GM19328 (cell line): ENCODE measurements around the gene ZNF467.

Source experiments
- ATAC-seq: cut with Tn5 transposase; IDR thresholded peaks from one replicate; pipeline ENCODE4 v1.9.1; 2021; ENCODE audit warnings: mild to moderate bottlenecking, moderate library complexity; ENCODE audit not compliant: unreplicated experiment

ZNF467 gene

DNA sequence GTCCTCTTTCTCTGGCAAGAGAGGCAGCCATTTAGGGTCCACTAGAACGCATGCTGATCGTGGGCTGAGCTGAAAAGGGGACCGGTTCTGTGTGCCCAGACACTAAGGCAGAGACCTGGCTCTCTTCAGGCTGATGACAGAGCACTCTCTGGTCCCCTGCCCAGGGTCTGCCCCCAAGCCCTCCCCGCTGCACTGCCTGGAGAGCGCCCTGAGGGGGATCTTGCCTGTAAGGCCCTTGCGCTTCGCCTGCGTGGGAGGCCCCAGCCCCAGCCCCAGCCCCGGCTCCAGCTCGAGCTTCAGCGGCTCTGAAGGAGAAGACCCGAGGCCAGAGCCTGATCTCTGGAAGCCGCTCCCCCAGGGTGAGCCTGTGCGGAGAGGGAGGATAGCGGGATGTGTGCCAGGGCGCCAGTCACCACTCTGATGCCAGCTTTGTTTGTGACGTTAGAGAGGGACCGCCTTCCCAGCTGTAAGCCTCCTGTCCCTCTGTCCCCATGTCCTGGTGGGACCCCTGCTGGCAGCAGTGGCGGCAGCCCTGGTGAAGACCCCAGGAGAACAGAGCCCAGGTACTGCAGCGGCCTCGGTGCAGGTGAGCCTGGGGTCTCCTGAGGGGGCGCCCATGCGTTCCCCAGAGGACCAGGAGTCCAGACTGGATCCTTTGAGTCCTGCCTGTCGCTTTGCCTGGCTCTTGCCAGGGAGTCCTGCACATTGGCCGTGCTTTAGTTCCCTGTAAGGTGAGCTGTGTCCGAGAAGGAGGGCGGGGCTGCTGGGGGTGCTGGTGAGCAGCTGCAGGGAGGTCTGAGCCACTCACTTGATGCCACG, 43.2 kb downstream of the ZNF467 start:
- no peak for ATAC-seq

DNA sequence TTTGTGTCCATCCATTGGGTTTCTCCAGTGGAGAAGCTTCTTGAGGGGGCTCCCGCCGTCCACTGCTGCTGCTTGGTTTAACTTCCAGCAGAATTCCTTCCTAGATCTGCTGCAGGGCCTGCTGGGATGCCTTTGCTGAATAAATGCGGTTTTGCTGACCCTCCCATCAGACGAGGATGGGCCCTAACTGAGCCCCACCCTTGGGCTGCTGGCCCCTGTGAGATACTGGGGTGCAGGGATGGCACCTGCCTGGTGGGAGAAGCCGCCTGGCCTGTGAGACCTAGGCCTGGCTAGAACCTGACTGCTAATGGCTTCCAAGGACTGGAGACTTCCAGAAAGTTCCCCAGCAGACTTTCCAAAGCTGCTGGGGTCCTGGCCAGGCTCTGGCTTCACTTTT, 43.8 kb downstream of the ZNF467 start:
- no peak for ATAC-seq

DNA sequence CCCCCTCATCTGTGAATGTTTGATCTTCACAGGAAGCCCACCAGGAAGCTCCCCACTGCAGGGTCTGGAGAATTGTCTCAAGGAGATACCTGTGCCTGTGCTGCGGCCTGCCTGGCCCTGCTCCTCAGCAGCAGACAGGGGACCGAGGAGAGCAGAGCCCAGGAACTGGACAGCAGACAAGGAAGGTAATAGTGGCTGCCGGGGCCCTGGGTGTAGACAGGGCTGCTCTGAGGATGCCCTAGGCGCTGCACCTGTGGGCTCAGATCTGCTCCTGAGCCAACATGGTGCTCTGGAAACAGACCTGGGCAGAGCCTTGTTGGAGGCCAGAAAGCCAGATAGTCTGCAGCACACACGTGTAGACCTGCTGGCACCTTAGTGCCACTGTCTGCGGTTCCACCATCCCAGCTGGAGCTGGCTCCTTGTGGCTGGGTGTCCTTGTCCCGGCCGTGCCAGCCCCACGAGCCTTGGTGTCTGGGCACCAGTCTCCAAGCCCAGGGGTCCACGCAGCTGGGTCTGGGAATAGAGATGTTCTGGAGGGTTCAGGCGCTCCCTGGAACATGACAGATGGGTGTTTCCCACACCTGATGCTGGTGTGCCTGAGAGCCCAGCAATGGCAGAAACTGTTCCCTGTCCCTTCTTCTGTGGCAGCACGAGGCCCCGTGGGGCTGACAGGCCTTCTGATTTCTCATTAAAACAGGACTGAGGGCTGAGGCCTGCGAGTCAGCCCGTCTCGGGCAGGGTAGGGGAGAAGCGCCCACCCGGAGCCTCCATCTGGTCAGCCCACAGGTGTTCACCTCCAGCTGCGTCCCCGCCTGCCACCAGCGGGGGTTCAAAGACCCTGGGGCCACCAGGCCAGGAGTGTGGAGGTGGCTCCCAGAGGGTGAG, 44.7 kb downstream of the ZNF467 start:
- no peak for ATAC-seq

DNA sequence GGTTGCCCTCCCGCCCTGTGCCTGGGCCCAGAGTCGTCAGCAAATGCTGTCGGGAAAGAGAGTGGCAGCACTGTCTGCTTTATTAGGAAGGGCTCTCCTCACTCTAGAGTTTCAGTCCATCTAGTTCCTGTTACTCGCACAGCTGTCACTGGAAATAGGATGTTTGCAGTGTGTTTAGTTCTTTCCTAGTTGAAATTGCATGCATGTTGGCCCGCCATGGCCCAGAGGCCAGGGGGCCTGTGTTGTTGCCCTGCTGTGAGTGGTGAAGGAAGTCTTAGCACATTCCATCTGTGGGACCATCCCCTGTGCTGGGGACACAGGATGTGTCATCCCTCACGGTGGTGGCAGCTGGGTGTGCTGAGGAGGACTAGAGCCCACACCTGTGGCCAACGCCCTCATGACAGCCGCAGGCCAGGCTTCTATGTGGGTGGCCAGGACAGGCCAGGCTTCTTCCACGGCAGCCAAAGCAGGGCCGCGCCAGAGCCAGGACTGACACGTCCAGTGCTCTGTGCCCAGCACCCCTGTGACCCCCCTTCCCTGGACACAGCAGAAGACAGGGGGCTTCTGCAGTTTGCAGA, 45.4 kb downstream of the ZNF467 start:
- no peak for ATAC-seq

DNA sequence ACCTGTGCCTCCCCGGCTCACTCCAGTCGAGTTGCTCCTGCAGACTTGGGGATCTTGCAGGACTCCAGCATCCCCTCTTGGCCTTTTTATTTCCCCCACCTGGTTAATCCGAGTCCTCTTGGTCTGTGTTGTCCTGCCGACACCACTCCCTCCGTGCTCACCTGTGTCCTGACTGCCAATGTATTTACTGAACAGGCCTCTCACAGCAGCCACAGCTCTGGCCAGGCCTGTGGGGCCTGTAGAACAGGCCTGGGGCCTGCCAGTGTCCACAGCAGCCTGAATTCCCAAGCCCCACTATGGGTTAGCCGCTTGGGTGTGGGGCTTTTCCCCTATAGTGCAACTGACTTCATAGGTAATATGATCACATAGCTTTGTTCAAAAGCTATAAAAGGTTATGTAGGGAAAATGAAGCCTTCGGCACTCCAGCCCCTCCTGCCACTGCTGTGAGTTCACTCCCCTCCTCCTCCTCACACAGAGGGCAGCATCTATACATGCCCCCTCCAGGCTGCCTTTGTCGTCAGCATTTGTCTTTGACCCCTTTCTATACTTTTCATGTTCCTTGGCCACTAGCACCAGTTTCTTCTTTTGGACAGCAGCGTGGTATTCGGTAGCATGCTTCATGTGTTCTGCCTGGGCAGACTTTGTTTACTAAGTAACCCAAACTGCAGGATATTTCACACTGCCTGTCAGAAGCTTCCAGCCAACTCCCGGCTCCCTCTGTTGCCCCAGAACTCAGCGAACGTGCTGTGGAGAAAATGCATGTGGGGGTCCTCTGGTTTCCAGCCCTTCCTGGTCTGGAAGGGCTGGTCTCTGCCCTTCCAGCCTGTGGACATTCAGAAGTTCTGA, 46.1 kb downstream of the ZNF467 start:
- no peak for ATAC-seq

DNA sequence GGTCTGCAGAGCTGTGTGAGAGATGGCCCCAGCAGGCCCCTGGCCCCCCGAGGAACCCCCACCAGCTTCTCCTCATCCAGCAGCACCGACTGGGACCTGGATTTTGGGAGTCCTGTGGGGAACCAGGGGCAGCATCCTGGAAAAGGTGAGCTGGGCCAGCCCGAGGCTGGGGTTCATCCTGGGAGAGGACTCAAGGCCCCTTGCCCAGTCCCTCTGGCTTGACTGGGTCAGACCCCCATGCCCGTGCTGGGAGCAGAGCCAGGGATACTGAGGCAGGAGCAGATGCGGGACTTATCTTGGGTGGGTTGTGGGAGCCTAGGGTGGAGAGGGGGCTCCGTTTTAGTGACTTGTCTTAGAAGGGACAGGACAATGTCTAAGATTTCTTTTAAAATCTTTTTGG, 47.5 kb downstream of the ZNF467 start:
- ATAC-seq = no peak

DNA sequence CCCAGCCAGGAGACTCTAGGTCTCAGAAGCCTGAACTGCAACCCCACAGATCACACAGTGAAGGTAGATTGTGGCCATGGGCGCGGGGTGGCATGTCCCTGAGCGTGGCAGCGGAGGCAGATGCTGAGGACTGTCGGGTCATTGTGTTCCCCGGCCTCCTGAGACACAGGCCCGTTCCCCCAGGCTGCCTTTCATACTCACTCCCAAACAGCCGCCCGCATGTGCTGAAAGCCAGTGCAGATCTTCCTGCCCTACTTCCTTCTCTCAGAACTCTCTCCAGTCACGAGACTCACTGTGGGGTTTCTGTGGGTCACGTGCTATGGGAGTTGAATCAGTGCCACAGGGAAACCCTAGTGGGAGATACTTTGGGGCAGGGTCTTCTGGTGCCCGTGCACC, 48.0 kb downstream of the ZNF467 start:
- ATAC-seq = no peak

DNA sequence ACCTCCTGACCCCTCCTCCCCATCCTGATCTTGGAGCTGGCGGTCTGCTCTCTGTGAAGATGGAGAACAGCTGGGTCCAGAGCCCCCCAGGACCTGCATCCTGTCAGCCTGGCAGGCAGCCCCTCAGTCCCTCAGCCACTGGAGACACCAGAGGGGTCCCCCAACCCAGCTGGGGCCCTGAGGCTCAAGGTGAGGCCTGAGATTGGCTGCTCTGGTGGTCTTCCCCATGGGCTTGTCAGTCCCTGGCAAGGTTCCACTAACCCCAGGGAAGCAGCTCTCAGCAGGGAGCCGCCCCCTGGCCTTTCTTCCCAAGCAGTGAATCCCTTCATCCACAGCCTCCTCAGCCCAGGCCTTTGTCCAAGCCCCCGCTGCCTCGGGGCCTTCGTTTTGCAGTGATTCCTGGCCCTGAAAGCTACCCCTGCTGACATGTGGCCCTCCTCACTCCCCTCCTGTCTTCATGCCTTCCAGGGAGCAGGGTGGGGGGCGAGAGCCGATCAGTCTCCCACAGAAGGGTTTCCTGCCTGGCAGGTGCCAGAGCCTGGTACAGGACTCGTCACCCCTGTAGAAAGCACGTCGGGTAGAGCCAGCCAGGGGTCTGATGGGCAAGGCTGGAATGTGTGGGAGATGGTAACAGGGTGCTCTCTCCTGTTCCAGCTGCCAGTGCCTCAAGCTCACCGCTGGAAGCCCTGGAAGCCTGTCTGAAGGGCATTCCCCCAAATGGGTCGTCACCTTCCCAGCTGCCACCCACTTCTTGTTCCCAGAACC, 48.5 kb downstream of the ZNF467 start:
- ATAC-seq = no peak

DNA sequence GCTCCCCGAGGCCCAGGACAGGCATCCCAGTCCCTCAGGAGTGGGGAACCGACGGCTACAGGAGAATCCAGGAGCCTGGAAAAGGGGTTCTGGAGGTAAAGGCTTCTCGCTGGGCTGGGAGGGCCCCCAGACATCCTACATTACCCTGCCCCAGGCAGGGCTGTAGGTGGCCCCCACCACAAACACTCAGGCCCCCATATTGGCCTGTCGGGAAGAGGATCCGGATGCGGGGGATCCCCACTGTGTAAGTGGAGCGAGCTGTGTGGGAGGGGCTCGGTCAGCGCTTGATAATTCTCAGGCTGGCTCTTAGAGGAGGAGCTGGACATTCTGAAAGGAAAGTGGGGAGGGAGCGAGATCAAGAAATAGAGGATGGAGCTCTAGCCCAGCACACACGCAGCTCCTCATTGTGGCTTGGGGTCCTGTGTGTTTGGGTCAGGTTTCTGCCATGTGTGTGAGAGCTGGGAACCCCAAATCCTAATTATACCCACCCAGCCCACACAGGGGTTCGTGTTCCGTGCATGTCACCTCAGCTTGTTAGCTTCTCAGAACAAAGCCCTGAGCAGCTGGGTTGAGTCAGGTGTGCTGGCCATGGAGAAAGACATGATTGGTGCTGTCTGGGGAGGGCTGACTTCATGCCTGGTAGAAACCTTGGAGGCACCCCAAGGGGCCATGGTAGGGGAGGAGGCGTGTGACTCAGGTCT, 49.4 kb downstream of the ZNF467 start:
- no peak for ATAC-seq

DNA sequence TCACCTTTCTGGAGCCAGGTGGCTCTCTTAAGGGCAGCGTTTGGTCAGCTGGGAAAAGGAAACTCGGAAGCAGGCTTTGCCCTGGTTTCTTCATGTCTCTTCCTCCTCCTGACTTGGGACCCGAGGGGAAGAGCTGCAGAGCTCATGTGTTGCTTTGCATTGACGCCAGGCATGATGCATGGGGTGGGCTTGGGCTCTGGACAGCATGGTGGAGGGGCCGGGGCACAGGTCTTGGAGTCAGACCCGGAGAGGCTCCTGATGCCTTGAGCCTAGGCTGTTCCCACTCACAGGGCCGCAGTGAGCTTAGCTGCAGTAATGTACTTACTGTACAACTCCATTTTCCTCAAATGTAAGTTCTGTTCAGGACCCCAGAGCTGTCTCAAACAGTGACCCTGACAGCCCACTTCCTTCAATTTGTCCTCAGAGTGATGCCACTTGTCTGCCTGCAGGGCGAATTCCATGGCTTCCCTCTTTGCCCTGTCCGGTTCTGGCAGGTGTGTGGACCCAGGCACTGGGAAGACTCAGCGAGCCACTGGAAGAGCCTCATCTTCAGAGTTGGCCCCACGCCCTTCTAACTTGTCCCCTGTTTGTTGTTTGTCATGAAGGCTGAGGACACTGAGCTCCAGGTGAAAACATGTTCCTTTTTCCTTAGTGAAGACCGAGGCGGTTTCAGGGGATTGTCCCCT, 50.2 kb downstream of the ZNF467 start:
- ATAC-seq = no peak

DNA sequence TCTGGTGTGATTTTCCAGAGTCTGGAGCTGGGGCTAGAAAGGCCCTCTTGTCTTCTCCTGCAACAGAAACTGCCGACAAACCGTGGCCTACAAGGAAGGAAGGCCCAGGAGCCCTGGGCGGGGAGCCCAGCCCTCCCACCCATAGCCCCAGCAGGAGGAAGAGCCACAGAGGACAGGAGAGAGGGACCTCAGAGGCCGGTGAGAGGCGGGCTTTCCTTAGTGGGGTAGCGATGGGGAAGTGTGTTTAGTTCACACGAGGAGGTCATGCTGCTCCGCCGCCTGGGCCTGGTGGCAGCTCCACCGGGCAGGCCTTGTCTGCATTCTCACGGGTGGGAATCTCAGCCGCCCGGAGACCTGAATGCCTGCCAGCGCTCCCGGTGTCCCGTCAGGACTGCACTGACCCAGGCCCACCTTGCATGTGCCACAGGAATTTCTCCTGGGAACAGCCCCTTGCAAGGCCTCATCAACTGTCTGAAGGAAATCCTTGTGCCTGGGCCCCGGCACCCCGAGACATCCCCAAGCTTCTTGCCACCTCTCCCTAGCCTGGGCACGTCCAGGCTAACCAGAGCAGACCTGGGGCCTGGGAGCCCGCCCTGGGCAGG, 50.9 kb downstream of the ZNF467 start:
- ATAC-seq = no peak

DNA sequence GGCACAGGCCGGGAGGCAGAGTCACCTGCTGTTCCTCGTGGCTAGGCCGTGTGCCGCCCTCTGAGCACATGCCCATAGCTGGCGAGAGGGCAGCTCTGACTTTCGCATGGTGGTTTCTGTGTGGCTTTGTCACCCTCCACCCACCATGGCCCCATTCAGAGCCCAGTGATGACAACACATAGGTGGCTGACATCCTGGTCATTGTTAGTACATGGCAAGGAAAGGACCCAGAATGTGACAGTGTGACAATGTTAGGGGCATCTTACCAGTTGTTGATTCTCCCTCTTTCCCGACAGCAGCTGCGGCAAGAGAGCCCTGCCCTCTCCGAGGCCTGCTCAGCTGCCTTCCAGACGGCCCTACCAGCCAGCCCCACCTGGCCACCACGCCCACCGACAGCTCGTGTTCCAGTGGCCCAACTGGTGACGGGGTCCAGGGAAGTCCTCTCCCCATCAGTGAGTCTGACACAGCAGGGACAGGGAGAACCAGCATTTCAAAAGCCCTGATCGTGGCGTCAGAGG, 52.2 kb downstream of the ZNF467 start:
- no peak for ATAC-seq

DNA sequence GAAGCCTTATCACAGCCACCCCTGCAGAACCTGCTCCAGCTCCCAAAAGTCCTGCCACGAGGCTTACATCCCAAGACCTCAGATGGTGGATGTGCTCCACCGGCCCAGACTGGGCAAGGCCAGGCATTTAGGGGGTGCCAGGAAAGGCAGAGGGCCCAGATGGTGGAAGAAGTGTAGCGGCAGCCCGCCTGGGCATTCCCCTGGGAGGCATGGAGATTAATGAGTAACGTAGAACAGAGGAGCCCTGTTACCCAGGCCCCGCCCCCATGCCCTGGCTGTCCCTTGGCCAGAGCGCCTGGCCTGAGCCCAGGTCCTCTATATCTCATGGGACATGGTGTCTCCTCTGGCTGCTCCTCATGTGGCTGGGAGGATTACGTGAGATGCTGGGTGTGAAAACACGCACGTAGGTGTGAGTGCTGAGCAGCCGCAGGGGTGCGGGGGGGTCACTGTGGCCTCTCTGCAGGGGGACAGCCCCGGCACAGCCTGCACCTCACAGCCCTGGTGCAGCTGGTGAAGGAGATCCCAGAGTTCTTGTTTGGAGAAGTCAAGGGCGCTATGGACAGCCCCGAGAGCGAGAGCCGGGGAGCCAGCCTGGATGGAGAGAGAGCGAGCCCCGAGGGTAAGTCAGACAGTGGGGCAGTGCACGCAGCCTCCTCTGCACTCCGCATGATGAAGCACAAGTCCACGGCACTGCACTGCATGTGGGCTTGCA, 52.9 kb downstream of the ZNF467 start:
- ATAC-seq = no peak

DNA sequence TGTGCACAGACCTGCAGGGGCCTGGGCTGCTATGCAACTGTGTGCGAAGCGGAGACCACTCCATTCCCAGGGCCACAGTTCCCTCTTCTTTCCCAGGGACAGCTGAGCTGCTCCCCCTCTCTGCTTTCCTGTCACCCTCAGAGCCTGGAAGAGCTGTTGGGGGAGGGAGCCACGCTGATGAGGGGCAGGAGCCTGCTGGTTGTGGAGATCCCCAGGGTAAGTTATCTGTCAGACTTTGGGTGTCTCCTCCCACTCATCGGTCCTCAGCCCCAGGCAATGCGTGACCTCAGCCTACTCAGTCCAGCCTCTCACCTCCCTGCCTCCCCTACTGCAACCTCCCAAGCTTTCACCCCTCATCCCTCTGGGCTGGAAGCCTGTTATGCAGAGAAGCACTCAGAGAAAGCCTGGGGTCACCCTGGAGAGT, 53.5 kb downstream of the ZNF467 start:
- no peak for ATAC-seq

DNA sequence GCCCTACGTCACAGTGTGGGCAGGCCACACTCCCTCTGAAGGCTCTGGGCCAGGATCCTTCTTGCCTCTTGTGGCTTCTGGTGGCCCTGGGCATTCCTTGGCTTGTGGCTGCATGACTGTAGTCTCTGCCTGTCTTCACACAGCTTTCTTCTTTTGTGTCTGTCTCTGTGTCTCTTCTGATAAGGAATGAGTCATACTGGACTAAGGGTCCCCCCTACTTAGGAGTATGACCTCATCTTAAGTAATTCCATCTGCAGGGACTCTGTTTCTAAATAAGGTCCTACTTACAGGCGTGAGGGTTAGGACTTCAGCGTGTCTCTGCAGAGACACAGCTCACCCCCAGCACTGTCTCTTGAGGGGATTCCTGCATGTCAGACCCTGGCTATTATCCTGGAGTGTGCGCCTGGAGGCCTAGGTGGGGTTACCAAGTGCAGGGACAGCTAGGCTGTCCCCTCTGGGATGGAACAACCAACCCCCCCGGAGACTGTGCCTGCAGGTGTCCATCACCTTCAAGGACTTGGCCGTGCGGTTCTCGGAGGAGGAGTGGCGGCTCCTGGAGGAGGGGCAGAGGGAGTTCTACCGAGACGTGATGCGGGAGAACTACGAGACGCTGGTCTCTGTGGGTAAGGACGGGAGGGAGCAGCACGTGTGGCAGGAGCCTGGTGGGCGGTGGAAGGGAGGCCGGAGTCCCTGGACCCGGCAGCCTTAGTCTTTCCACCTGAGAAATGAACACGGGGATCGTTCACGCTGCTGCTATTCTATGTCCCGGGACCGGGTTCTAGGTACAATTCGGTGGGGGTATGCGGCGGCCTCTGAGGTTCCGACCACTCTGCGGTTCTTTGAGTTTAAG, 54.1 kb downstream of the ZNF467 start:
- ATAC-seq = no peak

DNA sequence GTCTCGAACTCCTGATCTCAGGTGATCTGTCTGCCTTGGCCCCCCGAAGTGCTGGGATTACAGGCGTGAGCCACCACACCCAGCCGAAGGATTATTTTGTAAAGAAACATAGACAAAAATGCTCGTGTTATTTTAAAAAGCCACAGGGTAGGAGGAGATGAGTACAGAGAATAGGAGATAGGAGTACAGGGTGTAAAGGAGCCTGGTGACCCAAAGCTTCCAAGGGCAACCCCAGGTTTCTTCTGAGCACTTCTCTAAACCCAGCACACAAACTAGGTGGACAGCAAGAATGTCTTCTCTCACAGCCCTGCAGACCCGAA, 54.7 kb downstream of the ZNF467 start:
- no peak for ATAC-seq

DNA sequence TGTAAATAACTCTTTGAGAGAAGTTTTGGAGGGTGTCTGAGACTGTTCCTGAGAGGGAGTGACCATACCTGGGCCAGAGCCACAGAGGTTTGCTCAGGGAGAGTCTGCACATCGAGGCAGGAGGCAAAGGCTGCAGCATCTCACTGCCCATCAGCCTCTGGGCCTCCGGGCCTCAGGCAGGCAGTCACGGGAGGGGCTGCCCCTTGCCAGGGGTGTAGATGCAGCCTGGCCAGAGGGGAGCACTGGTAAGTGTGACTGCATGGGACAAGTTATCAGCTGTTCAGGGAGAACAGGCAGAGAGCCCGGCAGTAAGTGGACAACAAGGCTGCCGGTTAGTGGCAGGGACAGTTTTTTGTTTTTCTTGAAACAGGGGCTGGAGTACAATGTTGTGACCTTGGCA, 55.9 kb downstream of the ZNF467 start:
- no peak for ATAC-seq
